HepG2 (cell line): ENCODE data around the gene TFF1. TPM values are rescaled to one million over a fixed set of nuclear protein-coding genes. Genes with fewer than 3 reads are reported as not detected.

Experiments used
- AHDC1 ChIP-seq: sonication (generic); formaldehyde crosslinking; IDR thresholded peaks from 2 replicates; pipeline ENCODE4 v1.5.1; 2020; ENCODE audit warnings: mild to moderate bottlenecking, missing genetic modification reagents, borderline replicate concordance
- CHCHD3 ChIP-seq: sonication (generic); formaldehyde crosslinking; IDR thresholded peaks from 2 replicates; pipeline ENCODE4 v1.8.0; 2022; ENCODE audit warnings: mild to moderate bottlenecking, missing genetic modification reagents, moderate library complexity
- HNF1A ChIP-seq, 2 experiments: sonication (generic) in 1 of 2; formaldehyde crosslinking in 1 of 2; IDR thresholded peaks; 2 replicates each; pipeline versions ENCODE4 v1.4.0 to v1.6.1; 2016 to 2020; ENCODE audit warnings: borderline replicate concordance in 1 of 2, low read depth in 1 of 2, mild to moderate bottlenecking in 1 of 2, missing genetic modification reagents in 1 of 2
- POLR2G ChIP-seq: fragments of 200-400 bp; formaldehyde crosslinking; IDR thresholded peaks from 2 replicates; pipeline ENCODE4 v1.6.1; 2018; ENCODE audit warnings: mild to moderate bottlenecking, low read depth, low read length, moderate library complexity
- SALL1 ChIP-seq: sonication (generic); formaldehyde crosslinking; IDR thresholded peaks from 2 replicates; pipeline ENCODE4 v1.8.0; 2022; ENCODE audit warnings: mild to moderate bottlenecking, missing genetic modification reagents
- TBX2 ChIP-seq: sonication (generic); formaldehyde crosslinking; IDR thresholded peaks from 2 replicates; pipeline ENCODE4 v1.5.0; 2020; ENCODE audit warnings: missing genetic modification reagents, mild to moderate bottlenecking, borderline replicate concordance
- ZGPAT ChIP-seq: IDR thresholded peaks from 2 replicates; pipeline ENCODE4 v1.6.1; 2016; ENCODE audit warnings: mild to moderate bottlenecking
- ZMYM3 ChIP-seq: sonication (generic); formaldehyde crosslinking; IDR thresholded peaks from 2 replicates; pipeline ENCODE4 v1.5.1; 2020; ENCODE audit warnings: mild to moderate bottlenecking, missing genetic modification reagents
- ZNF572 ChIP-seq: sonication (generic); formaldehyde crosslinking; IDR thresholded peaks from 2 replicates; pipeline ENCODE4 v1.5.1; 2020; ENCODE audit warnings: mild to moderate bottlenecking, missing genetic modification reagents
- ZNF574 ChIP-seq: sonication (generic); formaldehyde crosslinking; IDR thresholded peaks from 2 replicates; pipeline ENCODE4 v1.4.0; 2020; ENCODE audit warnings: missing genetic modification reagents
- ZNF75D ChIP-seq: sonication (generic); formaldehyde crosslinking; IDR thresholded peaks from 2 replicates; pipeline ENCODE4 v1.8.1; 2023; ENCODE audit warnings: missing genetic modification reagents, mild to moderate bottlenecking, borderline replicate concordance
- polyA plus RNA-seq, 8 experiments: library from polyadenylated mRNA; depleted of rRNA in 3 of 8; stranded (reverse) in 7 of 8; unstranded in 1 of 8; fragments of >200 nt; fragmentation: Illumina TruSeq in 4 of 8; extraction: Trizol in 4 of 8; gene quantifications; 2 replicates each; pipeline versions ENCODE4 v1.2.1 to v1.2.3, GENCODE V29; 2011 to 2016; ENCODE audit warnings: low read depth in 4 of 8, missing spikeins in 1 of 8, mixed read lengths in 1 of 8; ENCODE audit not compliant: insufficient read depth in 1 of 8
- total RNA-seq, 5 experiments: library from RNA; depleted of rRNA; stranded (reverse); fragments of >200 nt; fragmentation: Illumina TruSeq; extraction: Trizol; gene quantifications; 2 replicates each; pipeline ENCODE4 v1.2.3, GENCODE V29; 2016; ENCODE audit warnings: low read depth in 1 of 5

The TFF1 gene
- total and polyA plus RNA-seq, 2 of the 13 experiments (the other 11 are each of a cell fraction or from before 2014, with no cell fraction given), result 0.24 to 19.4 TPM

GRCh38 chr21:42388740-42389448 lies 22.6 kb upstream of the TFF1 start (continued):
- TF ChIP-seq ZGPAT (0 out of 2 replicates have a peak, but pooled peaks have one; percentile 29), ZNF75D (no peak), TBX2 (0 out of 2 replicates have a peak, but pooled peaks have one; percentile 14), POLR2G (peak; percentile 68), ZNF574 (CRISPR knock-in tag) (peak; percentile 27; the same call in 1 of the 2 replicates), ZMYM3 (CRISPR knock-in tag) (peak; percentile 80), HNF1A (IDR thresholded peaks at IDR 0.05; ENCODE audit: low read depth) (no peak), HNF1A (CRISPR knock-in tag; IDR thresholded peaks at IDR 0.05; ENCODE audit: borderline replicate concordance) (peak; percentile 35; the same call in 1 of the 2 replicates), CHCHD3 (no peak), SALL1 (CRISPR knock-in tag) (0 out of 2 replicates have a peak, but pooled peaks have one; percentile 1), AHDC1 (CRISPR knock-in tag) (no peak), ZNF572 (CRISPR knock-in tag) (0 out of 2 replicates have a peak, but pooled peaks have one; percentile 78)
